SH-SY5Y (cell line): ENCODE data around the gene GIT1.

Source experiments
- GATA2 ChIP-seq: IDR thresholded peaks from 2 replicates; pipeline ENCODE4 v1.6.1; 2011; ENCODE audit warnings: mild to moderate bottlenecking, low read depth, low read length
- GATA3 ChIP-seq: IDR thresholded peaks from 2 replicates; pipeline ENCODE4 v1.6.1; 2011; ENCODE audit warnings: low read depth, mild to moderate bottlenecking, low read length, moderate library complexity

DNA sequence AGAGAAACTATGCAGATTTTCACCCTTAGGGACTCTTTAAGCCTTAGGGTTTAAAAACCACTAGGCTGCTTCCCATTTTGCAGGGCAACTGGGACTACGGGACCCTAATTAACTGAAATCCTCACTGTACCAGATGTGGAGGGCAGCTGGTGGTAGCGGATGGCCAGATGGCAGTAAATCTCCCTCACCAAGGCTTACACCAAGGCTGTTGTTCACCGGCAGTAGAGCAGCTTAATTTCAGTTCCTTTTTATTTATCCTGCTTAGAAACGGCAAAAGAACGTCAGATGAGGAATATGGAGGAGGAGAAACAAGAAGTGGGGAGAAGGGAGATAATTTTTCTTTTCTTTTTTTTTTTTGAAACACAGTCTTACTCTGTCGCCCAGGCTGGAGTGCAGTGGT lies 29.1 kb downstream of the GIT1 start:
- TF ChIP-seq GATA2, result no peak
- TF ChIP-seq GATA3, result no peak
